Cardiac muscle cell (in vitro differentiated cells and primary cell): ENCODE measurements around the gene MAPK7. TPM values are rescaled to one million over a fixed set of nuclear protein-coding genes. Genes with fewer than 3 reads are reported as not detected.

Source experiments
- DNase-seq, 2 donors: peaks; one replicate each; pipeline versions ENCODE4 v3.0.0 to v3.0.0-alpha.2; 2010 to 2017; ENCODE audit warnings: low read depth in 1 of 2, low spot score in 1 of 2
- H3K27ac ChIP-seq: fragments of 200-600 bp; sonication (generic); 2 replicates; pipeline ENCODE4 v1.5.1; 2016
- H3K27me3 ChIP-seq: fragments of 200-600 bp; sonication (generic); 2 replicates; pipeline ENCODE4 v1.6.0; 2016; ENCODE audit warnings: control low read depth
- H3K36me3 ChIP-seq: fragments of 200-600 bp; sonication (generic); 2 replicates; pipeline ENCODE4 v1.5.1; 2016; ENCODE audit warnings: control low read depth
- H3K4me1 ChIP-seq: fragments of 200-600 bp; sonication (generic); 2 replicates; pipeline ENCODE4 v1.8.1; 2017; ENCODE audit warnings: low read depth, mild to moderate bottlenecking, mixed run types
- H3K4me3 ChIP-seq: fragments of 200-600 bp; sonication (generic); 2 replicates; pipeline ENCODE4 v1.5.1; 2016; ENCODE audit warnings: mild to moderate bottlenecking
- H3K9me3 ChIP-seq: fragments of 200-600 bp; sonication (generic); 2 replicates; pipeline ENCODE4 v1.5.1; 2017; ENCODE audit warnings: low read depth, mild to moderate bottlenecking, control low read depth
- CTCF ChIP-seq: IDR thresholded peaks from 2 replicates; pipeline ENCODE4 v1.5.1; 2012; ENCODE audit warnings: low read depth, mild to moderate bottlenecking, low read length
- polyA plus RNA-seq: library from polyadenylated mRNA; unstranded; fragments of >200 nt; fragmentation: Nextera tagmentation; extraction: Ambion mirVana; gene quantifications from 2 replicates; pipeline ENCODE4 v1.2.1, GENCODE V29; 2016
- total RNA-seq: library from RNA; depleted of rRNA; stranded (reverse); fragments of >200 nt; gene quantifications from 2 replicates; pipeline ENCODE4 v1.2.3, GENCODE V29; 2016

MAPK7 gene
- total and polyA plus RNA-seq, 2 experiments from 2014 or later = 27.1 to 33.0 TPM

DNA sequence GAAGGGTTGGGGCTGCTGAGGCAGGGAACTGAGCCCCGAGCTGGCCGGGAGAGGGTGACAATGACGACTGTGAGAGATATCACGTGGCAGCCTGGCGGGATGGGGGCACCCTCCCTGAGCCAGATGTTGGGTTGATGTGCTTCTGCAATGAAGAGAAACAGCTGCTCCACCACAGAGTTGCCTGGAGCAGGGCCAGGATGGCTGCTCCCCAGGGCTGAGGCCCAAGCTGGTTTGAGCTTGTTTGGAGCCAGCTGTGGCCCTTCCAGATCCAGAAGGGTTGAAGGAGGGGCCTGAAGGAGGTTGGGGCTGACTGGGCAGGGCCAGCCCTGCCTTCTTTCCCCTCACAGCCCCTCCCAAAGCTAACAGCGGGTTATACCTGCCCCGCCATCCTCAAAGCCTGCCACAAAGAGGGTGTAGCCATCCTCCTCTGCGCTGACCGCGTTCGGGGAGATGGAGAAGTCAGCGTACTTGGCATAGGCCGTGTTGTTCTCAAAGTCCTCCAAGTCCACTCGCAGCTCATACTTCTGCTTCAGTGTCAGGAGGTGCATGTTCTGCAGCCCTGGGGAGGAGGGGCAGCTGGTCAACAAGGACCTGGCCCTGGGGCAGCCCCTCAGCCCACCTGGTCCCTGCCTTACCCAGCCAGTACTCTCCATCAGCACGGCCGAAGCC, 6.6 kb downstream of the MAPK7 start:
- DNase-seq = peak in 1 of 2 donors; percentile 98
- peaks cover 34% of the 10 kb centered on the region for H3K36me3 ChIP-seq
- no peaks in the 10 kb centered on the region for H3K9me3 ChIP-seq
- H3K27me3 ChIP-seq = no peaks in the 10 kb centered on the region
- TF ChIP-seq CTCF = no peak
- H3K27ac ChIP-seq = peak overlapping the region; percentile 33
- no peak overlapping the region for H3K4me3 ChIP-seq
- peaks cover 19% of the 10 kb centered on the region for H3K4me1 ChIP-seq

- Histone ChIP-seq H3K27ac (peak overlapping the region; percentile 22), H3K4me3 (no peak overlapping the region), H3K9me3 (no peaks in the 10 kb centered on the region), H3K27me3 (no peaks in the 10 kb centered on the region), H3K4me1 (peaks cover 22% of the 10 kb centered on the region), H3K36me3 (peaks cover 27% of the 10 kb centered on the region)
- TF ChIP-seq CTCF = no peak
- DNase-seq = no peak
Observed at GRCh38 chr17:19385521-19385983, 7.3 kb downstream of the MAPK7 start.

- peak overlapping the region; percentile 68 for H3K27ac ChIP-seq
Observed at GRCh38 chr17:19386051-19386929, 8.0 kb downstream of the MAPK7 start.

DNA sequence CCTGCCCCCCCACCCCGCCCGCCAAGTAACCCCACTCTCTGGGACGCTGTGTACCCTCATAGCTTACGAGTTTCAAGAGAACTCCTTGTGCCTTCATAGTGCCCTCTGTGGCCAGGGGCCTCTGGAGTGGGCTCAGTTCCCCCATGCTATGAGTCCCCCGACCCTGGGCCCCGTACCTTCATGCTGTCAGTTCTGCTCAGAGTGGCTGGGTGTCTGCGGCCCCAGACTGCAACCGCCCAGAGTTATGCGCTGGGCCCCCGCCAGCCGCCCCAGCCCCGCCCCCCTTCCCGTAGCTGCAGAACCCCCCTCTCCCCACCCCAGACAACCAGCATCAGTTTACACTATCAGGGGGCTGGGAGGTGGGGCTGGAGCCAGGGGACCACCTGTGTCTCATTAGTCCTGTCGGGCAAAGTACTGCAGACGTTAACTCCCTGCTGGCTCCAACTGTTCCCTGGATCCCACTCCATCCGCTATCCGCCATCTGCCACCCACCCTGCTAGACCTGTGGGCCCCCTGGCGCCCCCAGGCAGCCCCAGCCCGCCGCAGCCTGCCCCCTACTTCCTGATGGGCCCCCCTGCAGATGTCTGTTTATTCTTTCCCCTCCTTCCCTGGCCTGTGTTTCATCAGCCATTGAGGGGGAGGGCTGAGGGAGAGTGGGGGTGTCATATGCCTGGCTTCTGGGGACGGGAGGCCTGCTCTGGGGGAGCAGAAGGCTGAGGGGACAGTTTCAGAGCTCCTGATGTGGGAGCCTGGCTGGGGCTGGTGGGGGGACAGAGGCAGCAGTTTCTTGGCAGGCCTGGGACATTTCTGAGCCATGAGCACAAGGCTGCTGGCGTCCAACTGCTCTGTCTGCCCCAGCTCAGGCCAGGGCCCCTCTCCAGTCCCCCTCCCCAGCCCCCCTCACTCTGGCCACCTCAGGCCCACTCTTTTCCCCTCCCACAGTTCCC, 8.9 kb downstream of the MAPK7 start, which contains the start of gene MFAP4:
MFAP4 (minus strand) TSS at position 217 of the 947 bp plus-strand sequence; CDS start at position 182, 35 bp downstream.
- peak; percentile 58 to 96 for DNase-seq
- Histone ChIP-seq H3K9me3 (no peaks in the 10 kb centered on the region), H3K27ac (peak within 1 kb of the TSS; percentile 68), H3K4me1 (peaks cover 22% of the 10 kb centered on the region), H3K4me3 (no peak within 1 kb of the TSS), H3K27me3 (no peaks in the 10 kb centered on the region), H3K36me3 (peaks cover 14% of the 10 kb centered on the region)
- TF ChIP-seq CTCF = no peak

More at GRCh38 chr17:19386051-19386929, 8.0 kb downstream of the MAPK7 start:
- H3K4me1 ChIP-seq = peaks cover 22% of the 10 kb centered on the region
- no peak for TF ChIP-seq CTCF
- H3K27me3 ChIP-seq = no peaks in the 10 kb centered on the region
- H3K36me3 ChIP-seq = peaks cover 19% of the 10 kb centered on the region
- no peaks in the 10 kb centered on the region for H3K9me3 ChIP-seq
- DNase-seq = peak in 1 of 2 donors; percentile 85
- H3K4me3 ChIP-seq = no peak overlapping the region
